GM19438 (cell line): ENCODE data around the gene N4BP2L1.

ENCODE experiments used
- ATAC-seq: cut with Tn5 transposase; IDR thresholded peaks from one replicate; pipeline ENCODE4 v1.9.1; 2021; ENCODE audit warnings: low read depth; ENCODE audit not compliant: unreplicated experiment

The N4BP2L1 gene

DNA sequence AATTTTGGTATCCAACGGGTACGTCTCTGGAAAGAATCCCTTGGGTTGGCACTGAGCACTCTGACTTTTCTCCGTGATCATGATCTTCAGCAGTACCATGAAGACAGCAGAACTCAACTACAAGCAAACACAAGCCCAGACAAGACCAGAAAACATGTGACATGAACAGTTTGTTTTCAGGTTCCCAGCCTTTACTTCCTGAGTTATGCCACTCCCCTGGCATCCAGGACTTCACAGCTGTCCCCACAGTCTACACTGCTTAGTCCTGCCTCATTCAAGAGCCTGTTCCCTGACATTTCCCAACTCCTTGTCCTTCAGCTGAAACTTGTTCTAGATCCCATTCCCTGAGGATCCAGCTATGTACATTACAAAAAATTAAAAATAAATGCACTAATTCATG is 4.9 kb upstream of the N4BP2L1 start:
- no peak for ATAC-seq

DNA sequence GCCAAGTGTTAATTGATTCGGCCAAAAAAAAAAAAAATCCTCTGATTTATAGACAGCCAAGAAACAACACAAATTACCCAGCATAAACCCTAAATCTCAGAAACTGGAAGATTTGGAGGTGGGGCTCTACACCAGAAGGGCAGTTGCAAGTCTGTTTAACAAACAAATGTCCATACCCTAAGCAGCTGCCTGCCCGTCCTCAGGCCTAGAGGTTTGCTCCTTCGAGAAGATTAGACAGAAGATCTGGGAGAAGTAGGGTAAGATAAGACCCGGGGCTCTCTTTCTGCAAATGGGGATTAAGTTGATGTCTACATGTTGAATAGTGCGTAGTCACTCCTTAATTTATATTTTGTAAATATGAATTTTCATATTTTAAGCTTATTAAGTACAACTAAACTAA is 3.4 kb upstream of the N4BP2L1 start:
- no peak for ATAC-seq

DNA sequence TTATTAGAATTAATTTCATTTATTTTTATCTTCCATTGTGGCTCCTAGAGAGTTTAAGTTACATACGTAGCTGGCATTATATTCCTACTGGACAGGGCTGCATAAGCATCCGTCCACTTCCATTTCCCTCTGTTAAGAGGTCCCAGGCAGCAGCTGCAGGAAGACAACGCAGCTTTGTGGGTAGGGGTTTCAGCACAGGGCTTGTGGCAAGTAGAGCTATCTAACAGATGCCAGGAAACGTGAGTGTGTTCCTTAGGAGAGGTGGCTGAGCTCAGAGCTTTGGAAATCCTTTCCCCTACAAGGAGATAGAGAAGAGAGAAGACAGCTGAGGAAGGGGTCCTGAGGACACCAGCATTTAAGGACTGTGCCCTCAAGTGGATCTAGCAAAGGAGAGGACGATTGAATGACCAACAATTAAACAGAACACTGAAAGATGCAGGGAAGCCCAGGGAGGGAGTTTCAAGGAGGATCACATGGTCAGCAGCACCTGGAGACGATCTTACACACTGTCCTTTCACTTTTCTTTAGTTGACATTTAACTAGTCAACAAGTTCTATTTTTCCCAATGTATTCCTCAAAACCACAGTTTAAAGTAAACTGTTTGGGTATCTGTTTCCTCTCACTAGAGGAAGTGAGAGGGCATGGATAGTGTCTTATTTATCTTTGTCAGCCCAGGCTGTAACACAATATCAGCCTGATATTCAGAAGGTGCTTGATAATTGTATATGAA is 2.3 kb upstream of the N4BP2L1 start:
- no peak for ATAC-seq

DNA sequence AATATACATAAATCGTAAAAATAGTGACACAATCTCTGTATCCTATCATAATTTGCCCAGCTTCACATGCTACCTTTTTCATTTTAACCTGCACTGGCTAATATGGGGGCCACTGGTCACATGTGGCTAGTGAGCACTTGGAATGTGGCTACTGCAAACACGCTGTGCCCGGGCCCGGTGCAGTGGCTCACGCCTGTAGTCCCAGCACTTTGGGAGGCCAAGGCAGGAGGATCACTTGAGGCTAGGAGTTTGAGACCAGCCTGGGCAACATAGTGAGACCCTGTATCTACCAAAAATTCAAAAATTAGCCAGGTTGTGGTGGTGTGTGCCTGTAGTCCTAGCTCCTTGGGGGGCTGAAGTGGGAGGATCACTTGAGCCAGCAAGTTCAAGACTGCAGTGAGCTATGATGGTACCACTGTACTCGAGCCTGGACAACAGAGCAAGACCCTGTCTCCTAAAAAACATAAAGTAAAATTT is 1.5 kb upstream of the N4BP2L1 start:
- ATAC-seq, result no peak

DNA sequence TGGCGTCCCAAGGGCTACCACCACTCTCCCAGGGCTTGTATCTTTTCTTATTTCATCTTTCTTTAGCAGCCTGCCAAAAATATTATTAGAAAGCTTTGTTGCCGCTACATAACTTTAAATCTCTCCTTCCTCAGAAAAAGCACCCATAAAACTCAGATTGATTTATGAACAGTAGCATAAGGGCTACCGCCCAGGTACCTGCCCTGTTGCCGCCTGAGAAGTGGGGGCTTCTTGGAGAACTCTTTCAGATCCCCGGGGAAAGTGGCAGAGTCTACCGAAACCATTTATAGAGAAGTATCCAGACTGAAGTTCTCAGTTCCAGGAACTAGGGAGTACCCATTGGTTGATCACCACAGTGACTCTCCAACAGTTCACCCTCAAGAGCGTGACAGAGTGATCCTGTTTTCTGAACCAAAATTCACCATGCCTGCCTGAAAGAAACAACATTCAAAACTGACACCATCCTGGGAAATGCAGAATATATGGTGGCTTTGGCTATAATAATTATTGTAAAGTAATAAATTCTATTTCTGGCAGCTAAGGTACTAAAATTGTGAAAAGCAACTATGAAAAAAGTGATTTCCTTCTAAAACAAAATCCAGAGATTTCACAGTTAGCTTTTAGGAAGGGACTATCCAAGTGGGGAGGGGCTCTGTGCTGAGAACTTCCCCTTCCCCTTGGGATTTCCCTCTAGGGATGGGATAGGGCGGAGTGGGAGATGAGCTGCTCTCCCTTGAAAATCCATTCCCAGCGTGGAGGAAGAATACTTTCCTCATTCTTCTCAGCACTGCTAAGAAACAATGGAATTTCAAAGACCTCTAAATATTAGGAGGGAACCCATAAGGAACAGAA is 877 bp upstream of the N4BP2L1 start:
- no peak for ATAC-seq

DNA sequence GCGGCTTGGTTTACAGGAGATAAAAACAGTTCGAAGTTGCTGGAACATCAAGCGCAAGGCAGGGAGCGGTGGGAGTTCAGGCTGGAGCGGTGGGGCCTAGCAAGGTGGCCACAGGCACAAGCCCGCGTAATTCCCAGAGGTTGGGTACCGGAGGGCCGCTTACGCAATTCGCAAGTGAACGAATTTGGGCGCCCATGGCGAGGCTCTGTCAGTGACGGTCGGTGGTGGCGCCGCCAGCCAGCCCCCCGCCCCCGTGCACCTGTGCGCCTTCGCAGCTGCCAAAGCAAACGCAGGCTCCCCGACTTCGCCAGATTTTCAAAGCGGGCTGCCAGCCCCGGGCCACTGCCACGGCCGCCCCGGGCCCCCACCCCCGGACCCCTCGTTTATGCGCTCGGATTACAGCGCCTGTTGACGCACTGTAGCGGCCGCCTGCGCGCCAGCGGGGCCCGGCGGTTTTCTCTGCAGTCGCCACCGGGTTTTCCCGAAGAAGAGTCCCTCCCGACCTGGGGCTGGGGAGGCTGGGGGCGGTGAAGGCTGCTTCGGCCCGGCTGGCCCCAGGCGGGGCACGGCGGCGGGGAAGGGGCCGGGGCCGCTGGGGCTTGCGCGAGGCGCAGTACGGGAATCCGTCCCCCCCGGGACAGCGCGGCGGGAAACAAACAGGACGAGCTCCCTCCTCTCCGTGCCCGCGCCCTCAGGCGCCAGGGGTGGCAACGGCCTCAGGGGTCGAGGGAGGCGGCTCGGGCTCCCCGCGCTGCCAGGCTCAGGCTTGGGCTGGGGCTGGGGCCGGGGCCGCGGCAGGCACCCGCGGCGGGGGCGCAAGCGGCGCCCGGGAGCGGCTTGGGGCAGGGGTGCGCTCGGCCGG is 709 bp downstream of the N4BP2L1 start:
- peak; percentile 17 for ATAC-seq

DNA sequence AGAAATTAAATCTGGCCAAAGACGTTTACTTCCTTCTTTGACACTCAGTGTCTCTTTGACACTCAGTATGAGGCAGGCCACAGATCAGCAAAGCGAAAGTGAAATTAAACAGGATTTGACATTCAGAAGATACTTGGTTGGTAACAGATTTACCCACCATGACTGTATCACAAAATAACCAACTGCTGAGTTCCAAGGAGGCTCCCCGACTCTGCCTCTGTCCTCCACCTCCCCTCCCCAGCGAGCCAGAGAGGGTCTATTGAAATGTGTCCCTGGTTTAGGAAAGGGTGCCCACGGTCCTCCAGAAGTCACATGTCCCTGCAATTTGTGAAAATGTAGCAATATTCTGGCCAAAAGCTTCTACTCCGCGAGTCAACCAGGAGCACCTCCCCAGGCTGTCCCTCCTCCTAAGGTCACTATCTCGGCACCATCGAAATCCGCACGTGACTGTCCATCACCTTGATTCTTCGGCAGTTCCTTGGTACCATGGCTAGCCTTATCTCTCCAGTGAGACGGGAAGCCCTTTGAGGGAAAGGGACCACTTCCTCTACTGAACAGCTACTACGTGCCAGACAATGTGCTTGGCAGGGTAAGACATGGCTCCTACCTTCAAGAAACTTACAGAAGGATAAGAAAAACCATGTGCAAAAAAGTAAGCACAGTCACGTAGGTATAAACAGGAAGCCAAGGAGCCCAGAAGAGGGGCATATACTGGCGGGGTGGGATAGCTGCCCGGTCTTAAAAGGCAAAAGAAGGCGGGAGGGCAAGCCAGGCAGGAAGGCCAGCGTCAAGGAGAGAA is 1.5 kb downstream of the N4BP2L1 start:
- no peak for ATAC-seq

DNA sequence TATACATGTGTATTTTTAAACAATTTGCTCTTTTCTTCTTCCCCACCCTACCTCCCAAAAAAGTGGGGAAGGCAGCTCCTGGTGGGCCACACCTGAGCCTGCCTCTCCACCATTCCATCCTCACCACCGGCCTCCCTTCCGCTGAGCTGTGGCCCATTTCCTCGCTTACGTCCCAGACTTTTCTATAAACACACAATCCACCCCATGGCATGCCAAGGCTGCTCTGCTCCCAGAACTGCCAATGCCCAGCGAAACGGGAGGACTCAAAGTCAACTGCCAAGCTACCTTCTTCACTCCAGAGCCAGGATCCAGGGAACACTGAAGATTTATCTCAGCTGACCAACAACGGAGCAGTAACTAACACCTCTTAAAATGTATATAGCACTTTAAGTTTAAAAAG is 2.8 kb downstream of the N4BP2L1 start:
- no peak for ATAC-seq

DNA sequence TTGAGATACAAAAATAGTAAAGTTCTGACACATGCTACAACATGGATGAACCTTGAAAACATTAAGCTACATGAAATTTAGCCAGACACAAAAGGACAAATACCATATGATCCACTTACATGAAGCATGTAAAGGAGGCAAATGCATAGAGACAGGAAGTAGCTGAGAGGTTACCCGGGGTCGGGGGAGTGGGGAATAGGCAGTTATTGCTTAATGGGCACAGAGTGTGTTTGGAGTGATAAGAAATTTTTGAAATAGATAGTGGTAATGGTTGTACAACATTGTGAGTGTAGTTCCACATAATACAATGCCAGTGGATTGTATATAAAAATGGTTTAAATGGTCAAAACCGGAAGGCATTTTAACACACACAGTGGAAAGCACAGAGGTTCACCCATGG is 4.3 kb downstream of the N4BP2L1 start:
- ATAC-seq, result no peak

DNA sequence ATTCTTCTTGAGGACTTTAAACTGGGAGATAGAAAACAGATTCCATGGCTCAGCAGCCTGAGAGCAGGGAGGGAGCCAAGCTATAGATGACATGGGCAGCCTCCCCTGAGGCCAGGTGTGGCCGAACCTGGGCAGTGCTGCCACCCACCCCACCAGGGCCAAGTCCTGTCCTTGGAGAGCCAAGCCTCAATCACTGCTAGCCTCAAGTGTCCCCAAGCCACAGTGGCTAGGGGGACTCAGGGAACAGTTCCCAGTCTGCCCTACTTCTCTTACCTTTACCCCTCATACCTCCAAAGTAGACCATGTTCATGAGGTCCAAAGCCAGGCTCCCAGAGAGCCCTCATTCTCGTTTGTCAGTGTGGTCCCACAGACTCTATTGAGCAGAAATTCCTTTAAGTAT is 8.1 kb downstream of the N4BP2L1 start:
- ATAC-seq, result no peak

DNA sequence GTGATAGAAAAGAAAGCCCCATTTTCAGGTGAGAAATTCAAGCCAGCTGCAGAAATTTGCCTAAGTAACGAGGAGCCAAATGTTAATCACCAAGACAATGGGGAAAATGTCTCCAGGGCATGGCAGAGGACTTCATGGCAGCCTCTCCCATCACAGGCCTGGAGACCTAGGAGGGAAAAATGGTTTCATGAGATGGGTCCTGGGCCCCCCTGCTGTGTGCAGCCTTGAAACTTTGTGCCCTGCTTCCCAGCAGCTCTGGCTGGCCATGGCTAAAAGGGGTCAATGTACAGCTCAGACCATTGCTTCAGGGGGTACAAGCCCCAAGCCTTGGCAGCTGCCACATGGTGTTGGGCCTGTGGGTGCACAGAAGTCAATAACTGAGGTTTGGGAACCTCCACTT is 9.9 kb downstream of the N4BP2L1 start:
- no peak for ATAC-seq

DNA sequence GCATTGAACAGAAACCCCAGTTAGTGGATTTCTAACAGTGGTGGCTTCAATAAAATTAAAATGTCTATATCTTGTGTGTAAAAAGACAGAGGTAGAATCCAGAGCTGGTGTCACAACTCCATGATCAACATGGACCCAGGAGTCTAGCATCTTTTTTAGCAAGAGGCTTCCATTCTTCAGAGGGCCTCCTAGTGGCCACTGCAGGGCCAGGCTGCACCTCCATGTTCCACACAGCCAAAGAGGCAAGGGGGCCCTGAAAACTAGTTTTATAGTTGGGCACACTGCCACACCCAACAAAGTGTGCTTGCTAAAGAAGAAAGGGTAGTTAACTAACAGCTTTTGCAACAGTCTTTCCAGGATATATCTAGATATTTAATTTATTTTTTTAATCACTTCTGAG is 12.9 kb downstream of the N4BP2L1 start:
- ATAC-seq, result no peak

DNA sequence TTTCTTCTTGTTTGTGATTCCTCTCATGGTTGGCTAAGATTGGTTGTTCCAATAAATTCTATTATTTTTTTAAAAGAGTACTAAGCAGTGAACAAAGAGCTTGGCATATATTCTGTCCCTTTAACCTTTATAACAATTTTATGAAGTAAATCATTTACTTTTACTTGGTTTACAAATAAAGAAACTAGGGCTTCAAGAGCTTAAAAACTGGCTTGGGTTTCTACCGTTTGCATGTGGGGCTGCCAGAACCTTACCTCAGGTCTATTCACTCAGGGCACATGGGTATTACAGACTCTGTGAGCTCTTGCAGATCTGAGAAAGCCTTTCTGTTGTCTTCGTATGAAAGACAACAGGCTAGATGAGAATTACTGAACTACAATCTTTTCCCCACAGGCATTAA is 13.3 kb downstream of the N4BP2L1 start:
- no peak for ATAC-seq

DNA sequence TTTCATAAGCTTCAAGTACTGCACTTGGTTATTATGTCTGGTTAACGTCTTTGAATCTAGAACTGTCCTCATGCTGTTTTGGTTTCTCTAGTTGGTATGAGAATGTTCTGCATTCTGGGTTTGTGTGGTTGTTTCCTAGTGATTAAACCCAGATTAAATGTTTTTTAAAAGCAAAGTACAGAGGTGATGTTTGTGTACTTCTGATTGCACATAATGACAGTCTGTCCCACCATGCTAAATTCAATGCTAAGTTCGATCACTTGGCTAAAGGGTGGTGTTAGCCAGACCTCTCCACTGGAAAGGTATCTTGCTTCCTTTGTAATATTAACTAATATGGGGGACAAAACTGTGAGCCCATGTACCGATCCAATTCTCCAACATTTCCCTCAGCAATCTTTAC is 14.6 kb downstream of the N4BP2L1 start:
- ATAC-seq, result no peak

DNA sequence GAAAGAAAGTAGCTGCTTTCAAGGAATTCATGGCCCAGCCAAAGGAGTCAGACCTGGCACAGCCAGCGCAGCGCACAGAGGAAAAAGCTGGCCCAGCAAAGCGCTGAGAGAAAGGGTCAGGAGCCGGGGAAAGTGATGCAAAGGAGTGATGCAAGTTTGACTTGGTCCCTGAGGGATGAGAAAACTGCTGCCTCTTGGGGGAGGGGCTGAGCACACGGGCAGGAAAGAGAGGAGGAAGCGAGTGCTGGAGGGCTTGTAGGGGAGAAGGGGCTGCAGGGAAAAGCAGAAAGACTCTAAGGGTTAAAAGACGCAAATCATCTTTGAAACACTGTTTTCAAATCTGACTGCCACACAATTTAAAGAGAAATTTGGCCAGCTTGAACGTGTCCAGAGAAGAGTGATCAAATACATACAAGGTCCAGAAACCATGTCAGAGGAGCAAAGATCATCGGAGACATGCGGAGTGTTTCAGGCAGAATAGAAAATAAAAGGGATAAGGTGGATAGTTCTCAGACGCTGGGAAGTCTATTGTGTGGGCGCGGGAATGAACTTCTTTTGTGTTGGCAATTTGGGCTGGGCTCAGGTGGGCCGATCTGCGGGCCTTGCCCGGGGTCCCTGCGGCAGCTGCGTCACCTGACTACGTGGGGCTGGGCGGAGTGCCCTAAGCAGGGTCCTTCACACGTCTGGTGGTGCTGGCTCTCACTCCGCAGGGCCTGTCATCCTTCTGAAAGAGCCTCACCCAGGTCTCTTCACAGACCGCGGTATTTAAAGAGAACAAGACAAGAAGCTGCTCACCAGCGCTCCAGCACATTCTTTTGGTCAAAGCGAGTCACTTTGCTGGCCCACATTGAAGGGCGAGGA is 18.1 kb downstream of the N4BP2L1 start:
- ATAC-seq, result no peak

DNA sequence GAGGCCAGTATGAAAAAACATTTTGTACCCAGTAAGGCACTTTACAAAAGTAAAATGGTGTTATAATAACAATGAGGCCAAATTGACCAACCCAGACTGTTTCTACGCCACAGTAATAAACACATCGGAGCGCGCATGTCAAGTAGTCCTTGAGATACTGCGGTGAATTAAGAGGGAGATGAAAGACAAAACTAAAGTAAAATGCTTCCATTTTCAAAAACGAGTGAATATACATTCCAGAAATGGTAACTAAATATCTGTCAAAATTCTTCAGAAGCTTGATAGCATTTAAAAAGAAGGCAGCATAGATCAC is 19.0 kb downstream of the N4BP2L1 start:
- no peak for ATAC-seq

DNA sequence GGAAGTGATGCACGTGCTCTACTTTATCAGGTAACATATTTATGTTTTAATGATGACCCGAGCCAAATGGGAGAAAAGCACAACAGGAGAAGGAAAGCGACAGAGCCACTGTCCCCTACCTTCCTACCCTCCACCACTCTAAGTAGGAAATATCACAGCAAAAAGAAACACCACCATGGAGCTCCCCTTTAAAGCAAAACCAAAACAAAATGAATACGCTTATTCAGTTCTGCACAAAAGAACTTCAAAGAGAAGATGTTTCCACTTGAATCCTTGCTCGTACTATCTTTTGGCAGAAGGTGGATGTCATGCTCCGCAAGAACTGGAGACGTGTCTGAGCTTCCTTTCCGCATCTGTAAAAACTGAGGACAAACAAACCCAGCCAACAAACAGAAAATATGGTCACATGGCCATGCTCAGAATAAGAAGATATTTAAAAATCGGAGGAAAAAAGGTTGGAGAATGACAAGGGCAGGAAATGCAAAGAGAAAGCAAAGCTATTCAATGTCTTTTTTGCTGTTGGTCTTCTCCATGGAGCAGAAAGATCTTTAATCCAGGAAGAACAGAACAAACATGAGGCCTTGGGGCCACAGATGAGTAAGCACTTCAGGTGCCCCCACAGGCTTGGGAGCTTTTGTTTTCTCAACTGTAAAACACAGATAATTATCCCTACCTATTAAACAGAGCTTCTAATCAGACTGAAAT is 19.5 kb downstream of the N4BP2L1 start:
- no peak for ATAC-seq

DNA sequence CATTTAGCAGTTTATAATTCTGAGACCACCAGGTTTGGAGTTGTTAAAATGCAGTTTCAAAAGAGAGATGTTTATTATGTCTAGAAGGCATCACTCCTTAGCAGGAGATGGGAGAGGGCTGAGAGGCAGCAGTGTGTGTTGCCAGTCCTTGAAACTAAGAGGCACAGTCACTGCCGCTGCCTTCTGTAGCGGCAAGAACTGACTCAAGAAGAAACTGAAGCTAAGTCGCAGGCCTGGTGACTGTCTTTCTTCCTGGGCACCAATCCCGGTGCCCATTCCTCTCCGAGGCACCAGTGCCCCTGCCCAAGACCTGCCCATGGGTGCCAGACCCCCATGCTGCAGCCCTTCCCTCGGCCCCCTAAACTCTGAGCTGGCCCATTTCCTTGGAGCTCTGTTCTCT is 20.1 kb downstream of the N4BP2L1 start:
- ATAC-seq, result no peak

DNA sequence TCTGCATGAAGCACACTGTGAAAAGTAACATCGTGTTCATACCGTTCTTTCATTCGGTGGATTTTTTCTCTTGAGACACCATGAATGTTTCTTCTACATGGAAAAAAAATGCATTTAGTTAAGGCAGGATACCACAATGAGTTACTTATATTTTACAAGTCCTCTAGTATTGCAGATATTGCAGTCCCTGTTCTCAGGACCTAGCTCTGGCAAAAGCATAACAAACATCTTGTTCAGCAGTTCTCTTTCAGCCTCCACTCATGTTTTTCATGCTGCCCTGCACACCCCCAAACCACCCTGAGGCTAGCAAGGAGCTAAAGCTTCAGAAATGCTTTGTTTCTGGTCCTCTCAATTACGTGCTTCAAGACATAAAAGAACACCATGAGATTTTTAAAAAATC is 24.8 kb downstream of the N4BP2L1 start:
- no peak for ATAC-seq
